Panc1 (cell line): ENCODE data around the gene RPS17. TPM values are rescaled to one million over a fixed set of nuclear protein-coding genes. Genes with fewer than 3 reads are reported as not detected.

Experiments
- ATAC-seq: fragments of 200-7000 bp; cut with Tn5 transposase; 2 replicates; pipeline ENCODE4 v1.9.1; 2020; ENCODE audit warnings: mild to moderate bottlenecking, moderate library complexity
- BruUV-seq: library from RNA; stranded (reverse); fragments of 400-500 nt; replicated peaks from 2 replicates; lab custom pipeline; 2021; lab: Mats Ljungman, UMichigan
- CTCF ChIA-PET: fragments of 300-600 bp; sonication (Branson Sonifier 250); formaldehyde crosslinking; loops from one replicate; lab custom pipeline; 2022; ENCODE audit warnings: antibody characterized with exemption; lab: Charles Lee
- POLR2A ChIA-PET: fragments of 300-600 bp; sonication (Branson Sonifier 250); formaldehyde crosslinking; loops from one replicate; lab custom pipeline; 2022; ENCODE audit warnings: antibody characterized with exemption; lab: Charles Lee
- DNase-seq: peaks from one replicate; pipeline ENCODE4 v3.0.0-alpha.2; 2010; ENCODE audit warnings: low read depth, low spot score
- H3K27ac ChIP-seq: 2 replicates; pipeline ENCODE4 v1.5.1; 2011; ENCODE audit warnings: mild to moderate bottlenecking, low read length, inconsistent platforms
- H3K27me3 ChIP-seq: fragments of 200-500 bp; sonication (Bioruptor generic); 2 replicates; pipeline ENCODE4 v1.6.0; 2014; ENCODE audit warnings: low read length, inconsistent platforms; ENCODE audit not compliant: control insufficient read depth, insufficient read depth
- H3K36me3 ChIP-seq: fragments of 200-500 bp; sonication (Bioruptor generic); 2 replicates; pipeline ENCODE4 v1.5.1; 2014; ENCODE audit warnings: inconsistent platforms, mild to moderate bottlenecking, low read length, moderate library complexity; ENCODE audit not compliant: control insufficient read depth, insufficient read depth
- H3K4me1 ChIP-seq: 2 replicates; pipeline ENCODE4 v1.5.1; 2011; ENCODE audit warnings: inconsistent platforms, mild to moderate bottlenecking, low read length, moderate library complexity; ENCODE audit not compliant: control insufficient read depth, insufficient read depth
- H3K4me3 ChIP-seq, 2 experiments: 2 replicates each; pipeline ENCODE4 v1.5.1; 2011 to 2012; ENCODE audit warnings: low read depth in 2 of 2, low read length in 2 of 2, mild to moderate bottlenecking in 2 of 2, inconsistent platforms in 1 of 2, moderate library complexity in 1 of 2
- H3K9me3 ChIP-seq: fragments of 200-500 bp; sonication (Bioruptor generic); 2 replicates; pipeline ENCODE4 v1.5.1; 2014; ENCODE audit warnings: low read depth, mild to moderate bottlenecking, inconsistent platforms, low read length, moderate library complexity; ENCODE audit not compliant: control insufficient read depth, insufficient read depth
- POLR2AphosphoS5 ChIP-seq: IDR thresholded peaks from 2 replicates; pipeline ENCODE4 v1.6.1; 2012; ENCODE audit warnings: mild to moderate bottlenecking, low read depth, low read length, moderate library complexity
- SIN3A ChIP-seq: IDR thresholded peaks from 2 replicates; pipeline ENCODE4 v1.6.1; 2012; ENCODE audit warnings: low read depth, mild to moderate bottlenecking, low read length, moderate library complexity, borderline replicate concordance; ENCODE audit not compliant: insufficient read depth
- TCF7L2 ChIP-seq: IDR thresholded peaks from 2 replicates; pipeline ENCODE4 v1.6.1; 2011; ENCODE audit warnings: mild to moderate bottlenecking, low read depth, low read length, inconsistent platforms
- in situ Hi-C: cut with HindIII; loops from 2 replicates; pipeline ENCODE4 v1.10.0; 2016; ENCODE audit warnings: low sequenced_read_pairs, low pct_unique_long_range_greater_than_20kb
- intact Hi-C: fragments of 100-400 bp; cut with micrococcal nuclease; formaldehyde crosslinking; loops from one replicate; pipeline ENCODE4 v1.10.0; 2022; ENCODE audit not compliant: unreplicated experiment
- total RNA-seq: library from RNA; stranded (reverse); gene quantifications from one replicate; pipeline ENCODE4 v1.2.1, GENCODE V29; 2021; ENCODE audit not compliant: unreplicated experiment
- TF ChIP-seq, protein P1 (sequence below), 2 experiments: IDR thresholded peaks; 2 replicates each; pipeline ENCODE4 v1.6.1; 2011 to 2012; ENCODE audit warnings: low read depth in 2 of 2, control low read depth in 1 of 2, low read length in 1 of 2, mild to moderate bottlenecking in 1 of 2, moderate library complexity in 1 of 2; ENCODE audit not compliant: insufficient read depth in 1 of 2
- TF ChIP-seq, protein P2 (sequence below): fragments of 450-650 bp; IDR thresholded peaks from 2 replicates; pipeline ENCODE4 v1.5.1; 2017; ENCODE audit warnings: mild to moderate bottlenecking

RPS17 gene
- total RNA-seq, 1 experiment from 2014 or later, result 1,598 TPM

DNA sequence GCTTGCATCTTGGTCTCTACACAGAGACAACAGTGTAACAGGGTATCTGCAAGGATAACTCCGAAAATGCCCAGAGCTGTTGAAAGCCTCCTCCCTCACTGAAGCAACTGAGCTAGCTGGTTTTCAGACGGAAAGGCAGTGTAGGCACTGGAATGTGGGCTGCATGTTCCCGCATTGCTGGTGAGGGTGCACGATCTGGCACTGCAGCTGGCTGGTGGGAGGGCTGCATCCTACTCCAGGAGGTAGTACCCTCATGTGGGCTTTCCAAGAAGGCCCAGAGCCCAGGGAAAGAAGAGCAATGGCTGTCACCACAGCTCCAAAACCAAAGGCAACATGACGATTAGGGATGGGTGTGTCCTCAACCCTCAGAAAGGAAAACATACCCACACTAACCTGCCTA, 28.7 kb upstream of the RPS17 start:
- no peaks in the 10 kb centered on the region for H3K36me3 ChIP-seq
- H3K4me3 ChIP-seq, result no peak overlapping the region
- H3K27ac ChIP-seq, result no peak overlapping the region
- ChIA-PET POLR2A (no interaction called here), CTCF (no interaction called here)
- in situ Hi-C loops, result no loop called here
- H3K9me3 ChIP-seq, result no peaks in the 10 kb centered on the region
- no TSS peak for BruUV-seq
- intact Hi-C loops, result no loop called here
- no peaks in the 10 kb centered on the region for H3K27me3 ChIP-seq
- TF ChIP-seq POLR2AphosphoS5 (no peak), SIN3A (no peak)
- no peaks in the 10 kb centered on the region for H3K4me1 ChIP-seq
- DNase-seq (no peak), ATAC-seq (no peak)

DNA sequence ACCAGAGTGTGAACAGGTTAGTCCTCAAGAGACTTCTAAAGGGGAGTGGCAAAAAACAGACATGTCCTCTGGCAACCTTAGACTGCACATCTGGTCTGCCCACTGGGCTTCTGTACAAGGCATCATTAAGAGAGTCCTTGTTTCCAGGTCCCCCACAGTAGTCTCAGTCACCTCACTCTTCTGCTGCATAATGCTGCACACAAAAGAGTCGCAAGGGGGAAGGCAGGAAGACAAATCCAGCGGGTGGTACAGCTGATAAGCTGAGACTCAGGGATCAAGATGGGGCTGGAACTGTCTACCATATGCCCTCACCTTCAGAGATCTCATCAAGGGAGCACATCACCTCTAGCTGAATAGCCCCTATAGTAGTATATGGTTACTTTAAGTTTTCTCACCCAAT, 27.4 kb upstream of the RPS17 start:
- H3K27ac ChIP-seq, result no peak overlapping the region
- ATAC-seq (no peak), DNase-seq (no peak)
- H3K27me3 ChIP-seq, result no peaks in the 10 kb centered on the region
- intact Hi-C loops (no loop called here), in situ Hi-C loops (no loop called here)
- TF ChIP-seq POLR2AphosphoS5 (no peak), SIN3A (no peak), TCF7L2 (no peak)
- TF ChIP-seq, protein P1, sequence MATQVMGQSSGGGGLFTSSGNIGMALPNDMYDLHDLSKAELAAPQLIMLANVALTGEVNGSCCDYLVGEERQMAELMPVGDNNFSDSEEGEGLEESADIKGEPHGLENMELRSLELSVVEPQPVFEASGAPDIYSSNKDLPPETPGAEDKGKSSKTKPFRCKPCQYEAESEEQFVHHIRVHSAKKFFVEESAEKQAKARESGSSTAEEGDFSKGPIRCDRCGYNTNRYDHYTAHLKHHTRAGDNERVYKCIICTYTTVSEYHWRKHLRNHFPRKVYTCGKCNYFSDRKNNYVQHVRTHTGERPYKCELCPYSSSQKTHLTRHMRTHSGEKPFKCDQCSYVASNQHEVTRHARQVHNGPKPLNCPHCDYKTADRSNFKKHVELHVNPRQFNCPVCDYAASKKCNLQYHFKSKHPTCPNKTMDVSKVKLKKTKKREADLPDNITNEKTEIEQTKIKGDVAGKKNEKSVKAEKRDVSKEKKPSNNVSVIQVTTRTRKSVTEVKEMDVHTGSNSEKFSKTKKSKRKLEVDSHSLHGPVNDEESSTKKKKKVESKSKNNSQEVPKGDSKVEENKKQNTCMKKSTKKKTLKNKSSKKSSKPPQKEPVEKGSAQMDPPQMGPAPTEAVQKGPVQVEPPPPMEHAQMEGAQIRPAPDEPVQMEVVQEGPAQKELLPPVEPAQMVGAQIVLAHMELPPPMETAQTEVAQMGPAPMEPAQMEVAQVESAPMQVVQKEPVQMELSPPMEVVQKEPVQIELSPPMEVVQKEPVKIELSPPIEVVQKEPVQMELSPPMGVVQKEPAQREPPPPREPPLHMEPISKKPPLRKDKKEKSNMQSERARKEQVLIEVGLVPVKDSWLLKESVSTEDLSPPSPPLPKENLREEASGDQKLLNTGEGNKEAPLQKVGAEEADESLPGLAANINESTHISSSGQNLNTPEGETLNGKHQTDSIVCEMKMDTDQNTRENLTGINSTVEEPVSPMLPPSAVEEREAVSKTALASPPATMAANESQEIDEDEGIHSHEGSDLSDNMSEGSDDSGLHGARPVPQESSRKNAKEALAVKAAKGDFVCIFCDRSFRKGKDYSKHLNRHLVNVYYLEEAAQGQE (IDR thresholded peaks at IDR 0.05; ENCODE audit: insufficient read depth in 1 of 2, low read depth in 2 of 2, low read length in 1 of 2), result no peak
- TF ChIP-seq, protein P2, sequence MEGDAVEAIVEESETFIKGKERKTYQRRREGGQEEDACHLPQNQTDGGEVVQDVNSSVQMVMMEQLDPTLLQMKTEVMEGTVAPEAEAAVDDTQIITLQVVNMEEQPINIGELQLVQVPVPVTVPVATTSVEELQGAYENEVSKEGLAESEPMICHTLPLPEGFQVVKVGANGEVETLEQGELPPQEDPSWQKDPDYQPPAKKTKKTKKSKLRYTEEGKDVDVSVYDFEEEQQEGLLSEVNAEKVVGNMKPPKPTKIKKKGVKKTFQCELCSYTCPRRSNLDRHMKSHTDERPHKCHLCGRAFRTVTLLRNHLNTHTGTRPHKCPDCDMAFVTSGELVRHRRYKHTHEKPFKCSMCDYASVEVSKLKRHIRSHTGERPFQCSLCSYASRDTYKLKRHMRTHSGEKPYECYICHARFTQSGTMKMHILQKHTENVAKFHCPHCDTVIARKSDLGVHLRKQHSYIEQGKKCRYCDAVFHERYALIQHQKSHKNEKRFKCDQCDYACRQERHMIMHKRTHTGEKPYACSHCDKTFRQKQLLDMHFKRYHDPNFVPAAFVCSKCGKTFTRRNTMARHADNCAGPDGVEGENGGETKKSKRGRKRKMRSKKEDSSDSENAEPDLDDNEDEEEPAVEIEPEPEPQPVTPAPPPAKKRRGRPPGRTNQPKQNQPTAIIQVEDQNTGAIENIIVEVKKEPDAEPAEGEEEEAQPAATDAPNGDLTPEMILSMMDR, result no peak
- H3K9me3 ChIP-seq, result no peaks in the 10 kb centered on the region
- ChIA-PET POLR2A (no interaction called here), CTCF (no interaction called here)
- no TSS peak for BruUV-seq
- no peak overlapping the region for H3K4me3 ChIP-seq
- H3K36me3 ChIP-seq, result no peaks in the 10 kb centered on the region
- H3K4me1 ChIP-seq, result no peaks in the 10 kb centered on the region

DNA sequence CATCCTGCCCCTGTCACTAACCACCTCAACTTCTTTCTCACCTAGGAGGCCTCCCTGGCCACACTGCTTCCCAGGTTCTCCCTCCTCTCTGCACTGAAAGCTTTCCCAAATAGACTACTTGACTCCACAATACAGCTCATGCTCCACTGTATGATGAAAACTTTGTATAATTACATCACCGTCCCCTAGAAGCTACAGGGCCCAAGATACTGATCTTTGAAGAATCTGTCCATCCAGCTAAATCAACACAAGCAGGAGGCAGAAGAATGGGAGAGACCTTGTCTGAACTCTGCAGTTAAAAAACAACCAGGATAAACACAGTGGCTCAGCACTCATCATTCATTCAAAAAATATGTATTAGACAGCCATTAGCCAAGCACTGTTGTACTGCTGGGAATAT, 26.4 kb upstream of the RPS17 start:
- no peak for DNase-seq
- CTCF ChIA-PET, result no interaction called here

More for the DNA sequence above, 26.4 kb upstream of the RPS17 start:
- no TSS peak for BruUV-seq
- ATAC-seq, result no peak
- TF ChIP-seq, protein P2, result no peak
- TF ChIP-seq TCF7L2 (no peak), SIN3A (no peak), POLR2AphosphoS5 (no peak)
- TF ChIP-seq, protein P1 (IDR thresholded peaks at IDR 0.05; ENCODE audit: insufficient read depth in 1 of 2, low read depth in 2 of 2, low read length in 1 of 2), result no peak
- no peaks in the 10 kb centered on the region for H3K4me1 ChIP-seq
- H3K27me3 ChIP-seq, result no peaks in the 10 kb centered on the region
- intact Hi-C loops (no loop called here), in situ Hi-C loops (no loop called here)
- no peak overlapping the region for H3K27ac ChIP-seq
- POLR2A ChIA-PET, result no interaction called here
- H3K36me3 ChIP-seq, result no peaks in the 10 kb centered on the region
- H3K9me3 ChIP-seq, result no peaks in the 10 kb centered on the region
- H3K4me3 ChIP-seq, result no peak overlapping the region
